ENCODE results near the gene PNPLA7. TPM values are rescaled to one million over a fixed set of nuclear protein-coding genes. Genes with fewer than 3 reads are reported as not detected.

Gene PNPLA7
- total and polyA plus RNA-seq, 11 donors, result 0.78 to 10.1 (median 7.6) TPM

DNA sequence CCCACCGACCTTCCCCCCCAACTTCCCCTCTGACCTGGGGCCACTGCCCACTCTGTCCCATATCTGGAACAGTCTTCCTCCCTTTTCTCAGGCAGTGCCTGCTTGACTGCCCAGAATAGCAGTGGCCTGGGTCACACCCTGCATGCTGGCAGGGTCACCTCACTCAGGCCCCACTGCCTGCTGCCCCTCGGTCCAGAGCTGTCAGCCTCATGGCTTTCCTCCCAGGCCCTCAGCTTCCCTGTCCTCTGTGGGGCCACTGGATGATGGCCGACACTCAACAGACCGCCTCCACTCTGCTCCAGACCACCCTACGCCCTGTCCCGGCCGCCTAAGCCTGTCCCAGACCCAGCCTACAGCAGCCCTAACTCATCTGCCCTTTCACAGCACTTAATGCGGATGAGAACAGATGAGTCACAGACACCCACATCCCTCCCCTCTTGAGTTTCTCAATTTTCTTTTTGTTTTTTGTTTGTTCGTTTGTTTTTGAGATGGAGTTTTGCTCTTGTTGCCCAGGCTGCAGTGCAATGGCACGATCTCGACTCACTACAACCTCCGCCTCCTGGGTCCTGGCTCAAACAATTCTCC lies 5.9 kb downstream of the PNPLA7 start:
- H3K4me3 ChIP-seq, result no peak overlapping the region
- intact Hi-C loops (cut with DNase I), result no loop called here
- H3K9me3 ChIP-seq, result peaks cover 0 to 6% (median 0%) of the 10 kb centered on the region in 12 donors
- ATAC-seq (peak in 3 of 4 donors; percentile 5 to 29 (median 10)), DNase-seq (peak in 1 of 5 donors; percentile 47)
- peaks cover 0 to 35% (median 17%) of the 10 kb centered on the region in 9 donors for H3K36me3 ChIP-seq
- TF ChIP-seq, protein P1, sequence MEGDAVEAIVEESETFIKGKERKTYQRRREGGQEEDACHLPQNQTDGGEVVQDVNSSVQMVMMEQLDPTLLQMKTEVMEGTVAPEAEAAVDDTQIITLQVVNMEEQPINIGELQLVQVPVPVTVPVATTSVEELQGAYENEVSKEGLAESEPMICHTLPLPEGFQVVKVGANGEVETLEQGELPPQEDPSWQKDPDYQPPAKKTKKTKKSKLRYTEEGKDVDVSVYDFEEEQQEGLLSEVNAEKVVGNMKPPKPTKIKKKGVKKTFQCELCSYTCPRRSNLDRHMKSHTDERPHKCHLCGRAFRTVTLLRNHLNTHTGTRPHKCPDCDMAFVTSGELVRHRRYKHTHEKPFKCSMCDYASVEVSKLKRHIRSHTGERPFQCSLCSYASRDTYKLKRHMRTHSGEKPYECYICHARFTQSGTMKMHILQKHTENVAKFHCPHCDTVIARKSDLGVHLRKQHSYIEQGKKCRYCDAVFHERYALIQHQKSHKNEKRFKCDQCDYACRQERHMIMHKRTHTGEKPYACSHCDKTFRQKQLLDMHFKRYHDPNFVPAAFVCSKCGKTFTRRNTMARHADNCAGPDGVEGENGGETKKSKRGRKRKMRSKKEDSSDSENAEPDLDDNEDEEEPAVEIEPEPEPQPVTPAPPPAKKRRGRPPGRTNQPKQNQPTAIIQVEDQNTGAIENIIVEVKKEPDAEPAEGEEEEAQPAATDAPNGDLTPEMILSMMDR (IDR thresholded peaks at IDR 0.05), result no peak
- TF ChIP-seq POLR2A (IDR thresholded peaks at IDR 0.05), result no peak
- no peak overlapping the region for H3K27ac ChIP-seq
- H3K27me3 ChIP-seq, result no peaks in the 10 kb centered on the region
- WGBS, 4 donors, result 82 to 89% (median 87%) methylated on average over 12 of the region's 12 CpGs
- H3K4me1 ChIP-seq, result peaks cover 0 to 17% (median 3%) of the 10 kb centered on the region in 12 donors

DNA sequence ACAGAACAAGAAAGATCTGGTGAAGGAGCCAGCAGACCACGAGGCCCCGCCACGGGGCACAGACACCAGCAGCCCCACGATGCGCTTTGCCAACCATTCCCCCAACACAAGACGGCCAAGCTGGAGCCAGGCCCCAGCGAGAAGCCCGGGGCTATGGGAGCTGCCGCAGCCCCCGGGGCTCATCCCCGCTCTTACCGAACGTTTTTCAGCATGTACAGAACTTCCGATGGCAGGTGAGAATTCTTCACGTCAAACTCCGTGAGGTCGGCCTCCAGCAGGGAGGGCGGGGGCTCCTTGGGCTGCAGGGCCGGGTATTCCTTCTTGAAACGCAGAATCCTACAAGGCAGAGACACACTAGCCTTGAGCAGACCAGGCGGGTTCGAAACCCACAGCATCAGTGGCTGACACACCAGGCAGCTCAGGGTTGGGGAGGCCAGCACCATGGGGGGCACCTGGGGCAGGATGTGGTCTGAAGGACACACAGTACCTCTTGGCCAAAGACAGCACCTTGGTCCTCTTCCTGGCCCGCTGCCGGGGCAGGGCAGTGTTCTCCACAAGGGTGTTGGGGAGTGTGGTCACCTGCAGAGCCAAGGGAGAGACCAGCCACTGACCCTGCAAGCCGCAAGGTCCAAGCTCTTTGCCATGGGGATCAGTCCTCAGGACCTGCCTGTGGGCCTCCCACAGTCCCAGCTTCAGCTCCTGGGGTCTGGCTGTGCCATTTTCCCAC lies 6.8 kb downstream of the PNPLA7 start:
- TF ChIP-seq POLR2A (IDR thresholded peaks at IDR 0.05), result no peak
- TF ChIP-seq, protein P1 (IDR thresholded peaks at IDR 0.05), result no peak
- WGBS, 4 donors, result 93 to 97% (median 95%) methylated on average over 23 to 25 of the region's 25 CpGs
- Histone ChIP-seq H3K27ac (no peak overlapping the region), H3K36me3 (peaks cover 0 to 35% (median 18%) of the 10 kb centered on the region in 9 donors), H3K4me1 (peaks cover 0 to 9% (median 0%) of the 10 kb centered on the region in 12 donors), H3K4me3 (no peak overlapping the region), H3K27me3 (no peaks in the 10 kb centered on the region), H3K9me3 (peaks cover 0 to 6% (median 0%) of the 10 kb centered on the region in 12 donors)
- ATAC-seq, result no peak
- intact Hi-C loops (cut with DNase I), result no loop called here
- peak in 1 of 5 donors; percentile 48 for DNase-seq

DNA sequence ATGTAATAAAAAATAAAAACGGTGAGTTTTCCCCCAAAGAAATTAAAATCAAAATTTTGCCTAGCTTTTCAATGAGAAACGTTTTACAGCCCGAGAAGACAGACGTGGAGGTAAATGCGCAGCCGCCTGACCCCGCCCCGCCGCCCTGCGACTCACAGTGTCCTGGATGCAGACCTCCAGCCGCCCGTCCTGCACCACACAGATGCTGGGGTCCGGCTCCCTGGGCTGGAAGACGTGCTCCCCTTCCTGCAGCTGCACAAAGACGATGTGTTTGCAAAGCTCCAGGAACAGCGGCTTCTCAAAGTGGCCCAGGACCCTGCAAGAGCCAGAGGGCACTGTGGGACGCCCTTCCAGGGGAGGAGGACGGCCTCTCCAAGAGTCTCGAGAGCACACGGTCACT lies 7.7 kb downstream of the PNPLA7 start:
- TF ChIP-seq POLR2A (IDR thresholded peaks at IDR 0.05), result no peak
- TF ChIP-seq, protein P1 (IDR thresholded peaks at IDR 0.05), result no peak
- intact Hi-C loops (cut with DNase I), result no loop called here
- peaks cover 0 to 9% (median 0%) of the 10 kb centered on the region in 12 donors for H3K4me1 ChIP-seq
- ATAC-seq, result no peak
- peaks cover 0 to 6% (median 0%) of the 10 kb centered on the region in 12 donors for H3K9me3 ChIP-seq
- H3K4me3 ChIP-seq, result no peak overlapping the region
- peak in 1 of 5 donors; percentile 30 for DNase-seq
- no peaks in the 10 kb centered on the region for H3K27me3 ChIP-seq
- H3K36me3 ChIP-seq, result peaks cover 0 to 36% (median 19%) of the 10 kb centered on the region in 9 donors
- 90 to 93% (median 93%) methylated on average over 19 to 20 of the region's 20 CpGs for WGBS, 4 donors
- no peak overlapping the region for H3K27ac ChIP-seq

DNA sequence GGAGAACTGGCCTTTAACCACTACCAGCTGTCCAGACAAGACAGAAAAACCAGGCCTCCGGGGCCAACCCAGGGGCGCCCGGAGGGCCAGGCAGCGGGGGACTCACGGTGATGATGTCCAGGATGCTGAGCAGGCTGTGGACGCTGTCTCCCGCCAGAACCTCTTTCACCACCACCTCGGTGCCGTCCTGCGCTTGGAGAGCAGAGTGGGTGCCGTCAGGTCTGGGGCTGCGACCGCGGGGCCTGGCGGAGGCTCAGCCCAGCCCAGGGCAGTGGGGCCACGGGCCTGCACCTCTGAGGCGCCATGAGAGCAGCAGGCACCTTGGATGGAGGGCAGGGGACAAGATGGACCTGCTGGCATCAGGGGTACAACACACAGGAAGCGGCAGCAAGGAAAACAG lies 9.7 kb downstream of the PNPLA7 start:
- WGBS, 4 donors, result 84 to 92% (median 88%) methylated on average over 18 of the region's 18 CpGs
- no peaks in the 10 kb centered on the region for H3K27me3 ChIP-seq
- DNase-seq (no peak), ATAC-seq (no peak)
- H3K4me3 ChIP-seq, result no peak overlapping the region
- peaks cover 0 to 8% (median 0%) of the 10 kb centered on the region in 12 donors for H3K4me1 ChIP-seq
- peaks cover 0 to 36% (median 19%) of the 10 kb centered on the region in 9 donors for H3K36me3 ChIP-seq
- TF ChIP-seq POLR2A (IDR thresholded peaks at IDR 0.05), result no peak
- TF ChIP-seq, protein P1 (IDR thresholded peaks at IDR 0.05), result no peak
- H3K9me3 ChIP-seq, result no peaks in the 10 kb centered on the region
- no peak overlapping the region for H3K27ac ChIP-seq
- intact Hi-C loops (cut with DNase I), result no loop called here
